Posterior vena cava (tissue), 2 donors: ENCODE data around the gene OR13C9. TPM values are rescaled to one million over a fixed set of nuclear protein-coding genes. Genes with fewer than 3 reads are reported as not detected.

Source experiments
- total RNA-seq, 2 donors: library from RNA; stranded (reverse); fragmentation: NEBNext Ultra II Directional; extraction: Animal tissue kit (Norgen Biotek cat#: 25700); gene quantifications; one replicate each; pipeline ENCODE4 v1.2.1, GENCODE V29; 2021
- donor health status: DM: yes; HTN: yes; CAD: no.
- donor health status: DM: yes; HTN: yes; CAD: no.

The OR13C9 gene
- total RNA-seq, 2 donors from 2014 or later = not detected

Other genes starting within 250 kb of the OR13C9 start
- gene OR13F1, start 113.9 kb downstream of the OR13C9 start, total RNA-seq = not detected
- not detected for gene OR13C4, start 91.0 kb downstream of the OR13C9 start, total RNA-seq
- not detected for gene OR13C3, start 81.3 kb downstream of the OR13C9 start, total RNA-seq
- not detected for gene OR13C8, start 49.0 kb downstream of the OR13C9 start, total RNA-seq
- gene OR13C5, start 18.8 kb downstream of the OR13C9 start, total RNA-seq = not detected
- not detected for gene OR13C2, start 12.6 kb downstream of the OR13C9 start, total RNA-seq
- not detected for gene OR13D1, start 76.3 kb upstream of the OR13C9 start, total RNA-seq
- 10 to 100 TPM; 28.2 to 28.3 TPM for gene NIPSNAP3A, start 129.5 kb upstream of the OR13C9 start, total RNA-seq
- gene NIPSNAP3B, start 145.9 kb upstream of the OR13C9 start, total RNA-seq = 1 to 10 TPM; 4.3 to 6.2 TPM